Measurements from ENCODE around the gene PTH1R.

DNA sequence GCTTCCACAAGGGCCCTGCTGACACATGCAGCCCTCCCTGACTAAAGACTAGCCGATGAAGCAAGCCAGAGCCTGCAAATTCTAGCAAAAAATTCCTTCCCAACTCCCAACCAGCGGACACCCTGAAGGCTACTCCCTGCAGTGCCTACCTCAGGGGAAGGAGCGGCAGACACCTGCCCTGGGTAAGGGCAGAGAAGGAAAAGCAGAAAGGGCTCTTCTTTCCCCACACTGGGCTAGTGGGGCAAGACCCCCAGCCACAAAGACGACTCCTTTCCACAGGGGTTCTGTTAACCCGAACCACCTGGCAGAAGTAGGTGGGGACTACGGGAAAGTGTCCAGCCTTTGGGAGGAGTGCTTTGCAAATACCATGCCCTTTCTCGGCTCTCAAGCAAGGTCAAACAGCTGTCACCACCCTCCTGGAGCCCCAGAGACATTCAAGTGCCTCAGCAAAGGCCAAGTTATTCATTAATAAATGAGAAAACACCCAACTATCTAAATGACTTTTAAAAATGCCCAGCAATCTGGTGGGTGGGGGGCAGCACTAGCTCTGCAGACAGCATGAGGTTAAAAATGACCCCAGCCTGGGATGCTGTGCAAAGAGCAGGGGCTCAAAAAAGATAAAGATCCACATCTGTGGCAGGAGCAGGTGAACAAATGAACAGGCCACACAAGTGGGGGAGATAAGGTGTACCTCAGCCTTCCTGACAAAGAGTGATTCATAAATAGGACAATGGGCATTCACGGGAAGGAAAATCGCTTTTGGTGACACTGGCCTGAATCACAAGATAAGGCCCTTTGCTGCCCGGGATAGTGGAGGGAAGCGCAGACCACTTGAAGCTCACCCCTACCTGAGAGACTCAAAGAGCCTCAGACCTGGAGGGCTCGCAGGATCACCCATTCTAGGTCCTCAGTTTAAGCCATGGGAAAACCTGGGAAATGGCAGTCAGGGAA is 66.0 kb downstream of the PTH1R start:
- TF ChIP-seq, protein P1, sequence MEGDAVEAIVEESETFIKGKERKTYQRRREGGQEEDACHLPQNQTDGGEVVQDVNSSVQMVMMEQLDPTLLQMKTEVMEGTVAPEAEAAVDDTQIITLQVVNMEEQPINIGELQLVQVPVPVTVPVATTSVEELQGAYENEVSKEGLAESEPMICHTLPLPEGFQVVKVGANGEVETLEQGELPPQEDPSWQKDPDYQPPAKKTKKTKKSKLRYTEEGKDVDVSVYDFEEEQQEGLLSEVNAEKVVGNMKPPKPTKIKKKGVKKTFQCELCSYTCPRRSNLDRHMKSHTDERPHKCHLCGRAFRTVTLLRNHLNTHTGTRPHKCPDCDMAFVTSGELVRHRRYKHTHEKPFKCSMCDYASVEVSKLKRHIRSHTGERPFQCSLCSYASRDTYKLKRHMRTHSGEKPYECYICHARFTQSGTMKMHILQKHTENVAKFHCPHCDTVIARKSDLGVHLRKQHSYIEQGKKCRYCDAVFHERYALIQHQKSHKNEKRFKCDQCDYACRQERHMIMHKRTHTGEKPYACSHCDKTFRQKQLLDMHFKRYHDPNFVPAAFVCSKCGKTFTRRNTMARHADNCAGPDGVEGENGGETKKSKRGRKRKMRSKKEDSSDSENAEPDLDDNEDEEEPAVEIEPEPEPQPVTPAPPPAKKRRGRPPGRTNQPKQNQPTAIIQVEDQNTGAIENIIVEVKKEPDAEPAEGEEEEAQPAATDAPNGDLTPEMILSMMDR (IDR thresholded peaks at IDR 0.05) = no peak
- no peak for TF ChIP-seq POLR2A (IDR thresholded peaks at IDR 0.05)
- TF ChIP-seq POLR2AphosphoS5 (IDR thresholded peaks at IDR 0.05) = no peak

Measured in prostate gland (tissue), 2 donors.